ENCODE data around the gene LRTM2.

LRTM2 gene

DNA sequence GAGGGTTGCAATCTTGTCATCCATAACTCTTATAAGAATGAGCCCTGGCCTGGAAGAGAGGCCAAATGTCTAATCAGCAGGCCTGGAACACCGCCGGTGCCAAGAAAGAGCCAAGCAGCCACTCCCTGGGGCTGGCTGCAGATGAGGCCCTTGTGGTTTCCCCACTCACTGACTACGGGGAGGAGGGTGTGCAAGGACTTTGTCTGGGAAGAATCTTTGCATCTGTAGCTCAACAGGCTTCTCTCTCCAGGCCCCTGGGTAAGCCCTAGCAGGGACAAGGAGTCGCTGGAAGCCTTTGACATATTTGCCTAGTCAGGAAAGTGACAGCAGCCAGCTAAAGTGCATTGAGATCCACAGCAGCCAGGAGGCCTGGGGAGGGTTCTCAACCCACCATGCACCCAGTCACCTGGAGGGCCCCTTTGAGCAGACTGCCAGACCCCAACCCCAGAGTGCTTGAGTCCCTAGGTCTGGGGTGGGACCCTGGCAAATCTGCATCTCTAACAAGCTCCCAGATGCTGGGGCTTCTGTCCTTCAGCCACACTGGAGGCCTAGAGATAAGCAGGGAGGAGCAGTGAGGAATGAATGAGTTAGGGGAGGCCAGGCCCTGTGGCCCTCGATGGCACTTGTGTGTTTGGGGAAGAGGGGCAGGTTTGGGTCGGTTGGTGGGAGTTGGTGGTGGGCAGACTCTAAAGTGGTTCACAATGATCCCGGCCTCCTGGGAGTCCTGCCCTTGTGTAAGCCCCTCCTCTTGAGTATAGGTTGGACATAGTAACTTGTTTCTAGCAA is 13.9 kb upstream of the LRTM2 start:
- H3K4me3 ChIP-seq (ENCODE audit: control insufficient read depth, low read depth, low read length), result no peak overlapping the region
- DNase-seq (ENCODE audit: low read depth), result peak; percentile 25
- TF ChIP-seq, protein P1, sequence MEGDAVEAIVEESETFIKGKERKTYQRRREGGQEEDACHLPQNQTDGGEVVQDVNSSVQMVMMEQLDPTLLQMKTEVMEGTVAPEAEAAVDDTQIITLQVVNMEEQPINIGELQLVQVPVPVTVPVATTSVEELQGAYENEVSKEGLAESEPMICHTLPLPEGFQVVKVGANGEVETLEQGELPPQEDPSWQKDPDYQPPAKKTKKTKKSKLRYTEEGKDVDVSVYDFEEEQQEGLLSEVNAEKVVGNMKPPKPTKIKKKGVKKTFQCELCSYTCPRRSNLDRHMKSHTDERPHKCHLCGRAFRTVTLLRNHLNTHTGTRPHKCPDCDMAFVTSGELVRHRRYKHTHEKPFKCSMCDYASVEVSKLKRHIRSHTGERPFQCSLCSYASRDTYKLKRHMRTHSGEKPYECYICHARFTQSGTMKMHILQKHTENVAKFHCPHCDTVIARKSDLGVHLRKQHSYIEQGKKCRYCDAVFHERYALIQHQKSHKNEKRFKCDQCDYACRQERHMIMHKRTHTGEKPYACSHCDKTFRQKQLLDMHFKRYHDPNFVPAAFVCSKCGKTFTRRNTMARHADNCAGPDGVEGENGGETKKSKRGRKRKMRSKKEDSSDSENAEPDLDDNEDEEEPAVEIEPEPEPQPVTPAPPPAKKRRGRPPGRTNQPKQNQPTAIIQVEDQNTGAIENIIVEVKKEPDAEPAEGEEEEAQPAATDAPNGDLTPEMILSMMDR (conservative IDR thresholded peaks at IDR 0.05; ENCODE audit: control insufficient read depth, insufficient read depth, low read depth, low read length), result no peak

DNA sequence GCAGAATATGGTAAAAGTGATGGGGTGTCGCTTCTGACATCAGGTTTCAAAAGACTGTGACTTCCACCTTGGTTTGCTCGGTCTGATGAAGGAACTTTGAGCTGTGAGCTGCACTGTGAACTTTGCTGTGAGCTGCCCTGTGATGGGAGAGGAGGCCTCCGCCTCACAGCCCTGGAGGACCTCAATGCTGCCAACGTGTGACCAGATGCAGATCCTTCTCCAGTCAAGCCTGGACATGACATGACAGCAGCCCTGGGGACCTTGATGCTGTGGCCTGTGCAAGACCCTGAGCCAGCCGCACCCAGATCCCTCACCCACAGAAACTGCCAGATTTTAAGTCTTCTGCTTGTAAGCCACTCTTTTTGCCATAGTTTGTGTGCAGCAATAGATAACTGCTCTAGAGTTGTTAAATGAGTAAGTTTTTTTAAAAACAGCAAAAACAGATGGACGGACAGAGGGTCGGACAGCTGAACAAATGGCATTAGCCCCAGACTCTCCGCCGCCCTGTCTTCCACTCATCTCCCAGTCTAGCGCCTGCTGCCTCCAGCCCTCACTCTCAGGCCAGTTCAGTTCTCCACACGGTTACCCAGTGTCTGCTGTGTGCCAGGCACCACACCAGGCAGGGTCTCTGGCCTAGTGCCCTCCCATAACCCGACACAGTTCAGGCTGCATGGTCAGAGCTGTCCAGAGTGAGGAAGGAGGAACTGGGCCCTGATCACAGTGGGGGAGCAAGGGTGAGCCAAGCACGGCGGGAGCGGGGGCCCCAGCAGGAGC is 13.1 kb upstream of the LRTM2 start:
- no peak for DNase-seq (ENCODE audit: low read depth)
- no peak overlapping the region for H3K4me3 ChIP-seq (ENCODE audit: control insufficient read depth, low read depth, low read length)
- TF ChIP-seq, protein P1 (conservative IDR thresholded peaks at IDR 0.05; ENCODE audit: control insufficient read depth, insufficient read depth, low read depth, low read length), result no peak

DNA sequence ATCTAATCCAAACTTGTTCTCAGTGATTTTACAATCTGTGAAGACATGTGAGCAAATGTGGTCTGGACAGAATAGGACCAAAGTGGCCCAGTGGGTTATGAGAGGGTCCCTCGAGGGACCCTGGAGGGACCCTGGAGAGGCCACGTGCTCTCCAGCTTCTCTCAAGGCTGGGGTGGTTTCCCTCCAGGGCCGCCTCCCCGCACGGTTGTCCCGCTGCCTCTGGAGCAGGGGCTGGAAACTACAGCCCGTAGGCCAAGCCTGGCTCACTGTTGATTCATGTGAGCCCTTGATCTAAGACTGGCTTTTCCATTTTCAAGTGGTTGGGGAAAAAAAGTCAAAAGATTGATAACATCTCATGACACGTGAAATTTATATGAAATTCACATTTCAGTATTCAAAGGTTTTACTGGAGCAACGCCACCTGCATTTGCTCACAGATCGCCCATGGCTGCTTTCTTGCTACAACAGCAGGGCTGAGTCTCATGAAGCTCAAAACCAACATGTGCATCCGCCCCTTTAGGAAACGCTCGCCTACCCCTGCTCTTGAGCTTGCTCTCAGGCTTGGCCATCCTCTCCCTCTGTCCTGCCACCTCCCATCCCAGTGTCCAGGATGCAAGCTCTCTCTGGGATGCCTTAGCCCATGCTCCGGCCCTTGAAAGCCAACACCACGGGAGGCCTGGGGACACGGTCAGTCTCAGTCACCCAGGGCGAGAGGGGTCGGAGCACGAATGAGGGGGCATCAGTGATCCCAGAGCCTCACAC is 12.1 kb upstream of the LRTM2 start:
- TF ChIP-seq, protein P1 (conservative IDR thresholded peaks at IDR 0.05; ENCODE audit: control insufficient read depth, insufficient read depth, low read depth, low read length), result no peak

GRCh38 chr12:1808798-1809480 is 11.4 kb upstream of the LRTM2 start:
- TF ChIP-seq, protein P1 (conservative IDR thresholded peaks at IDR 0.05; ENCODE audit: control insufficient read depth, insufficient read depth, low read depth, low read length), result no peak
- no peak for DNase-seq (ENCODE audit: low read depth)
- H3K4me3 ChIP-seq (ENCODE audit: control insufficient read depth, low read depth, low read length), result no peak overlapping the region

More for the DNA sequence above, 12.1 kb upstream of the LRTM2 start:
- no peak for DNase-seq (ENCODE audit: low read depth)
- no peak overlapping the region for H3K4me3 ChIP-seq (ENCODE audit: control insufficient read depth, low read depth, low read length)

GRCh38 chr12:1809591-1810190 is 10.7 kb upstream of the LRTM2 start:
- TF ChIP-seq, protein P1 (conservative IDR thresholded peaks at IDR 0.05; ENCODE audit: control insufficient read depth, insufficient read depth, low read depth, low read length), result no peak
- no peak for DNase-seq (ENCODE audit: low read depth)
- H3K4me3 ChIP-seq (ENCODE audit: control insufficient read depth, low read depth, low read length), result no peak overlapping the region
